Retina (tissue), 1 donor: Measurements from ENCODE around the gene POU2AF1.
A peak's percentile ranks its signal among the peaks of the same experiment; 100 is the strongest.

Experiments
- DNase-seq: peaks from one replicate; pipeline ENCODE4 v3.0.0-alpha.2; 2016

POU2AF1 gene, protein sequence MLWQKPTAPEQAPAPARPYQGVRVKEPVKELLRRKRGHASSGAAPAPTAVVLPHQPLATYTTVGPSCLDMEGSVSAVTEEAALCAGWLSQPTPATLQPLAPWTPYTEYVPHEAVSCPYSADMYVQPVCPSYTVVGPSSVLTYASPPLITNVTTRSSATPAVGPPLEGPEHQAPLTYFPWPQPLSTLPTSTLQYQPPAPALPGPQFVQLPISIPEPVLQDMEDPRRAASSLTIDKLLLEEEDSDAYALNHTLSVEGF

DNA sequence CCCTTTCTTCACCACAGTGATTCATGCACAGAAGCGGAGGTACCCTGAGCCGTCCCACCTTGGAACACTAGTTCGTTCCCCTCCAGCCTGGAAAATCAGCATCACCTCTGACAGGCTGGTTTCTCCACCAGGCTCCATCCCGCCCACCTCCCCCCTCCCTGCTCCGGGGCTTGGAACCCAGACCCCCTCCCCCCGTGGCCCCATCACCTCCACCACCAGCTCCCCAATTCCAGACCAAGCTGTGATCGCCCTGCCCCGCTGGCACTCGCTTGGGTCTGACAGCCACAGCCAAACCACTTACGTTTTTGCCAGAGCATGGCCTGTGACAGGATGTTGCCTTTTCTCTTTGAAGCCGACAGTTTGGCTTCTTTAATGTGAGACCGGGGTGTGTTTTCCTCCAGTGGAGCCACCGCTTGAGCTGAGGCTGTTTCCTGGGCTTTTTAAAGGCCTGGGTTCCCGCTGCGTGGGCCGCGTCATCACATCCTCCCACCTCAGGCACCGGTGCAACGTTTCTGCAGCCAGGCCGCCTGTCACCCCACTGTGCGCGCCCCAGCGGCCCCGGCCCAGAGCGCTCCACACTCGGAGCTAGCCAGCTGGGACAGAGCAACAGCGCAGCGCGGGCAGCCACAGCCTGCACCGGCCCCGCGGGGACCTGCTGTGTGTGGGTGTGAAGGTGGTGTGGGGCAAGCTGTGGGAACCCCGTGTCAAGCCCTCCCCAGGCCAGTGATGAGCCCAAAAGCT is at the start of gene POU2AF1:
Gene POU2AF1 (minus strand): TSS at position 415 of the 741 bp plus-strand sequence. CDS start 98 bp downstream, at position 317.
- DNase-seq: peak; percentile 22

DNA sequence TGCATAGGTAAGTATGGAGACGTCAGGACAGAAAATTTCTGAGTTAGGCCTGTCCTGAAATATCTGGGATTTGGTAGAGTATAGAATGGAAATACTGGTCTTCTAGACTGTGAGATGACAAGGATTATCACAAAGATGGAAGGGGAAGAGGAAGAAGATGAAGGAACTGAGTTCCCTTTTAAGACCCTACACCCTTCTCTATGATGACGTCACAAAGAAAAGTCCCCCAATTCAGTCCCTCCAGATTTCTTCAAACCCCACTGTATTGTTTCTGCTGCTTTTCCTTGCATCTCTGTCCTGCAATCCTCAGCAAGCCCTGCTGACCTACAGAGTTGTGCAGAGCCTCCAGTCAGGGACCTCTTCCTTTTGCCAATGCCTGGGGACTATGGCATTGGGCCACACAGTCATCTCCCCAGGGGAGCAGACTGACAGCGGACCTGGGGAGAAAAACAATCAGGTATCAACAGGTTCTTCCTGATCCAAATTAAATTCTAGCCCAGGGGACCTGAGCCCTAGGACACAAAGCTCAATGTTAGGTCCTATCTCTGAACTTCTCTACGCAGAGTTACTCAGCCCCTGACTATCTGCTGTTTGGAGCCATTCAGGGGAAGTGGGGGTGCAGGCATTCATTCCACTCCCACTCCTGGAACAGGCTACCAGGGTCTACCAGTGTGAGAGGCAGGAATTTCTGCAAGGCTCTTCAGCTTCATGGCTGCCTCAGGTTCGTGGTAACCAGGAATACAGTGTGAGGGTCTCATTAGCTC is 49.2 kb upstream of the POU2AF1 start:
- DNase-seq: no peak

DNA sequence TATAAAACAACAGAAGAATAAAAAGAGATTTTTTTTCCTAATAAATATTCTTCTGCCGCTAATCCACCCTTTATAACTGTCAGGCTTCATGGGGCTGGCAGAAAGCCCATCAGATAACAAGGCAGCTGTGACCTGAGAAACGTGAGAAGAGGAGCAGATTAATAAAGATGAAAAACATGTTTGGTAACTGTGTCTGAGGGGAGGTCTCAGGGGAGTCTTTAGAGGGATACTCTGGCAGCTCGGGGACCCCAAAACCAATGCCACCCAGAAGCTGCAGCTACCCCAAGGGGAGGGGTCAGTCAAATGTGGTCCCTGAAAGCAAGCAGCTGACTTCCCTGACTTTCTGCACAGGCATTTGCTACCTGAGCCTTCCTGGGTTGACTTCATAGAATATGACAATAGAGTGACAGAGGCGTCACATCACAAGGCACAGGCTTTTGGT is 48.4 kb upstream of the POU2AF1 start:
- no peak for DNase-seq

DNA sequence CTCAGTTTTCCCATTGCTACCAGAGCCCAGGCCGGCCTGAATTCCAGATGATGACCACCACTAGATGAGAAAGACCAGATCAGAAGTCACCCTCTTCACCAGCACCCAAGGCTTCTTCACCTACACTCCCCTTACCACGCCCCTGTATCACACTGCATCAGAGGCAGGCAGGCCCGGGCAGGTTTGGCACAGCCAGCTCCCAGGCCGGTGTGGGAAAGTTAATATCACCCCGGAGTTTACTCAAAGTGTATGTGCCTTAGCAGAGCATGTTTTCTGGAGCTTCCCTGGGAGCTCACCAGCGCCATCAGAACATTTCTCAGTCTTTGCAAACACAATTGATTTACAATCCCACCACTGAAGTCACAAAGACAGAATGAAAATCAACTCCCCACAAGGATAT is 47.5 kb upstream of the POU2AF1 start:
- no peak for DNase-seq

DNA sequence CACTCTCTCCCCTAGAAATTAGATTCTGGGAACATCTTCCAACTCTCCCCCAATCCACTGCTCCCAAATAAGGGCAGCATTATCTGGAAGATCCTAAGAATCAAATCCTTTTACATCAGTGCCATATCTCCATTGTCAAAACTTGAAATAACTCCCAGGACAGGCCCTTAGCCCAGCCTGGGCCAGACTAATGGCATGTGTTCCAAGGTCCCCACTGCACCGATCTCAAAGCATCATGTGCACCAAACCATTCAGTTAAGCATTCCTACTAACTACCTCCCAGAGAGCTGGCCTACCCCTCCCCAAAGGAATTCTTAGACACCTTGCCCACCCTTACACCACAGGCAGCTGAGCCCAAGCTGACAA is 44.2 kb upstream of the POU2AF1 start:
- no peak for DNase-seq

DNA sequence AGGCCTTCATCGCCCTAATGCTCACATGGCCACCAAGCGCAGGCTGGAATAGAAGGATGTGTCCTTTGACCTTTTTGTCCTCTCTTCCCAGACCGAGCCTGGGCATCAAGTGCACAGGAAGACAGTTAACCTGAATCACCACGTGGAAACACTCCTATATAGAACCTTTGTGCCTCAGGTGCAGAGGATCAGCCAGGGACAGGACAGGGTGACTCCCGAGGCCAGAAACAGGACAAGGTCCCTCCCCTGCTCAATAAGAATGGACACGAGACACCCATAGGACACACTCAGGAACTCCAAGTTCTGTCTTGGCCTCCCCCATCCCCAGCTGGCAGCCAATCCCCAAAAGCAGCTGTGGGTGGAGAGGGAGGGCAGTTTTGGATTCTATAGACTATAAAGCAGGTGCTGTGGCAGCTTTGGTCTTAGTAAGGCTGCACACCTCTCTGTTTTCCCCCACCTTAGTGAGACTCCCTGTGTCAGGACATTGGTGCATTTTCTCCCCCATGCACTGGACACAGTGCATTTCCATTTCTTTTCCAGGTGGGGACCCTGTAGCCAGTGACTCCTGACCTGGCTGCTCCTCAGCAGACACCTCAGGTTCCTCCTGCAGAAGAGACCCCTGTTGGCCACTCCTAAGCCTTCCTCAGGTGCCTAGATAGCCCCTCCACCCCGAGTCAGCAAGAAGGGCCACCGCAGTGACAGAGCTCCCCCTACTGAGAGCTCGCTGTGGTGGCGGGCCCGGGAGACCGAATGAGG is 43.6 kb upstream of the POU2AF1 start:
- peak; percentile 40 for DNase-seq

DNA sequence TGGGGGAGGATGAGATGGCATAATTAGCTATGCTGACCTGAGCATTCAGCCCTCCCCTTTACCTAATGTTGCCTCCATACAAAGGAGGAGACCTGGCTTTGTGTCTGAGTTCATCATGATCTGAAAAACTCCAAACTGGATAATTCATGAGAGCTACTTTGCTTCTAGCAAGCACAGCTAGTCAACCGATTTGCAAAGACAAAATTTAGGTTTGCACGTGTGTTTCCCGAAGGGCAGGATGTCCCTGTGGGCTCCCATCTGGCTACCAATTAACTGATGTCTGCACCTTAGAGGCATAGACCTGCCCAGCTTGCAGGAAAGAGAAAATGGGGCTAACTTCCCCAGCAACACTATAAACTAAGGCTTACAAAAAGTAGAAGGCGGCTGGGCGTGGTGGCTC is 42.2 kb upstream of the POU2AF1 start:
- no peak for DNase-seq

DNA sequence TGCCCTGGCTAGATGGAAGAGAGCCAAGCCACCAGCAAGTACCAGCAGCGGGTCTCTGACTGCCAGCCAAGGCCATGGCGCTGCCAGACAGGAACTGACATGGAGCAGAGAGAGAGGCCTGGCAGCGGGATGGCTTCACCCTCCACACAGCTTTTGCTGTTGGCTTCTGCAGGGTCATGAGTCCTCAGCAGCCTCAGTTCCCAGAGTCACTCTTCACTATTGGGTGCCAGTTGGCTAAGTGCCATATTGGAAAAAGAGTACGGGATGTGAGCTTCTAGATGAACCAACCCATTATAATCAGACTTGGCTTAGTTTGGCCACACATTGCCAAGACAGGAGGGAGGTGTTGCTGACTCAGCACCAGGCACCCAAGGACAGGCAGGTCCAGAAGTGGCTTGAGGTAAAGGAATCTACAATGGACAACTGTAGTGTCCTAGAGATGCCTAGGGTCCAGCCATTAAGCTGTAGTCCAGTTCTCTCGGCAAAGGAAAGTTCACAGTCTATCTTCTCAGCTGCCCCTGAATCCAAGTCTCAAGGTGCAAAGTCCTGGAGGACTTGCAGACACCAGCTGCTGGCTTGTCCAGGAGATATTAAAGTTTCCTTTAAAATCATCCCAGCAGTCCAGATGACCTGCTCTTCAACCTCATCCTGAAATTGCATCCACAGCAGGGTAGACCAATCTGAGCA is 40.7 kb upstream of the POU2AF1 start:
- no peak for DNase-seq

DNA sequence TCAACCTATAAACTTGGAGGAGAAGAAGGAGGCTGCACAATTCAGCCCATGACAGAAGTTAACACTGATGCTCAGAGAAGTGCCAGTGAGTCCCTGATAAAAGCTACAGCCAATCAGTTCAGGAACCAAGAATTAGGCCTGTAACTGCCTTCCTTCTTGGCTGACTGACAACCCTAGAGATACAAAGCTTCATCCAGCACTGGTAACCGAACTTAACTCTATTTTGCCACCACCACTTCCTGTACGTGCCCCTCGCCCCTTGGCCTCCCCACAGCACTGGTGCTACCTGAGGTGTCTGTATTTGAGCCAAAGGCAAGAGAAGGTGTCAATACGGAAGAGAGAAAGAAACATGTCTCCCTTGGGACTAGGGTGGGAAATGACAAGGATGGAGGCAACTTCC is 40.1 kb upstream of the POU2AF1 start:
- DNase-seq: no peak

DNA sequence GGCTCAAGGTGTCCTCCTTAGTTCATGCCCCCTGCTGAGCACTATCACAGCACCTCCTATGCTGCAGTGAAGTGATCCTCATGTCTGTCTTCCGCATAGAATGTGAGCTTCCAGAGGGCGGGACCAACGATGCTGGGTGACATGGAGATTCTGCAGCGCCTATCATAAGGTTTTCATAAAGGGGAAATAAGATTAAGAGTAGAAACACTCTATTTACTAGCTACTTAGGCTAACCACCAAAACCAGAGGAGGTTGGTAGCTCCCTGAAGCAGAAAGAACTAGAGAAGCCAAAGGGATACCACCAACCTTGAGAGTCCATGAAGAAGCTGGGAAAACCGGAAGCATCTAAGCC is 39.3 kb upstream of the POU2AF1 start:
- no peak for DNase-seq

DNA sequence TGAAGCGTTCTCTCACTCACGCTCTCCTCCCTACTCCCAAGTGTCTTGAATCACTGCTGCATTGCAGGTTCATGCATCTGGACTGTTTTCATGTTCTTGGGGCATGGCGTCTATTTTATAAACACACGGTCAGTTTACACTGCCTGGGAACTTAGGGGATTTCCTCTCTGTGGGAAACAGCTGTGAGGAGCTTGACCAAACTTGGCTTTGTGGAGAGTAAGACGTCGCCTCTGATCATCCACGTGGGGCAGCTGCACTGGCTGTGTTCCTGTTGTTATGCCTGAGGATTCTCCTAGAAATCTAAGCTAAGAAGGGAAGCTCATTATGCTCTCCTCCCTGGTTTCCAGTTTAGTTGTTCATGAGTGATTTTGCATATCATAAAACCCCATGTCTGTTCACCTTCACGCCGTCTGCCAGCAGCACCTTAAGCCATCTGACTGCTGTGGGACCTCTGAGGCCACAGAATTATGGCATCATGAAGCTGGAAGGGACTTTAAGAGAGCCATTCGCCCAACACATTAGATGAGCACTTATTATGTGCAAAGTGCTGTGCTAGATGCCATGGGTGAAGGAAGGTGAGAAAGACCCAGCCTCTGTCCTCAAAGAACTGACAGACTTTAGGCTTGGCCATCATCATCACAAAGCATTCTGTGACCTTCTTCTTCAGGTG is 38.8 kb upstream of the POU2AF1 start:
- DNase-seq: no peak

DNA sequence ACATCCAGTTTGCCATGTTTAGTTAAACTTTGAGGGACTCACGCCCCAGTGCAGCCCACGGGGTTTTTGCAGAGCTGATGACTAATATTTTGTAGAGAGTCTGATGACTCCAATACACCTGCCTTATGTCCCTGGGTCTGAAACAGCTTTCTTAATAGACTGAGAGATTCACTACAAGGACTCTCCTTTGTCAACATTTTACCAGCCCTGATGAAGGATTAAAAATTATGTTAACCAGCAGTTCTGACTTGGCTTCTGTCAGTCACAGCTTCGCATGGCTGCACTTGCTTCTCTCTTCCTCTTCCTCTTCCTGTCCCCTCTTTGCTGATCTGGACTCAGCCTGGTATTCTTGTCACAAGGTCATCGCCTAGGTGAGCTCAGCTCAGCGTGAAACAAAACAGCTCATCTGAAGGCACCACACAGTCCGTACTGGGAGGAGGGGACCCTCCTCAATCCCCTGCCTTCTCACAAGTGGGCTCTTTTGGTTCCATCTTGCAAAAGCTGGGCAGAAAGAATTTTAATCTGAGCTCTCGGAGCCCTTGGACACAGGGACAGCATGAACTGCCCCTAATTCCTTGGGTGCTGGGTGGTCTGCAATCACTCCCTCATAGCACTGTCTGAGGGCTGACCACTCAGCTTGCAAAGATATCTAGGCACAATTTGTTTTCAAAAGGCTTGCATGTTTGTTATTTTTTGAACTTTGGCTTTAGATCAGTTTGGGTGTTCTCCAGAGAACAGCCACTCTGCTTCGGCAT is 38.1 kb upstream of the POU2AF1 start:
- no peak for DNase-seq

DNA sequence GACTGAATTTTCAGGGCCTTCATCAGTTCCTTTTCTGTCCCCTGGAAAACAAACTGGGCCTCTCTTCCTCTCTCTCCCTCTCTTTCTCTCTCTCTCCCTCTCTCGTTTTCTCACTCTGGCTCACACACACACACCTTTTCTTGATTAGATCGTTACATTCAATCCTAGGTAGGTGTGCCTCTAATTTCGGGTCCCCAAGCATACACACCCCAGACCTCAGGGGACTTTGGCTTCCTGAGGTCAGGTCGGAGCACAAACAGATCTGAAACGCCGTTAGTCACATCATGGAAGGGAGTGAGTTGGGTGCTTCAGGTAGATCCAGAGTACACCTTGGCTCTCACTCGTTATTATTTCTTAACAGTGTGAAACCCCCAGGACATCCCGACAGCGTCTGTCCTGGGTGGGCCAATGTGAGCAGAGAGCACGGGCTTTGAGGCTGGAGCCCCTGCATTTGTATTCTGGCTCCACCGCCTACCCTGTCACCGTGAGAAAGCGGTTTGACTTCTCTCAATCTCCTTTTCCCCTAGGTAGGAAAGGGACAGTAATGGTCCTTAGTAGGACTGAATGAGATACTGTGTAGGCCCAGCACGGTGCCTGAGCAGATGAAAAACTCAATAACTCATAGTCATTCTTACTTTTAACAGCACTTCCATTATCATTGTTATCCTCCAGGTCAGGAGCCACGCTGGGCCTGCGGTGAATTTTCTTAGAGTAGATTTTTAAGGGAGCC is 37.3 kb upstream of the POU2AF1 start:
- DNase-seq: no peak

DNA sequence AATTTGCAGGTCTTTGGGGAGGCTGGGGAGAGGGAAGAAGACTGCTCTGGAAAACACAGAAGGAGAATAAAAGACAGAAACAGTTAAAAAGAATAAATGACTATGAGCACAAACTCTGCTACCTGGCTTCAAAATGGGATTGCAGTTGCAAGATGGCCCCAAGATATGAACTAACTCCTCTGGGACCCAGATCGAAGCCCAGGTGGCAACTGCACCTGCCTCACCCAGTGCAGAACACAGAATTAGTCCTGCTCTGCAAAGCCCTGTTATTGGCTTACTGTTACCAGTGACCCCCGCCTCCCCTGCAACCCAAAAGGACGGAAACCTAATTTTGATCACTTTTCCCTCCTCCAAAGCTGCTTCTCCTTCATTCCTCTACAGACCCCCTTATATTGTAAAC is 35.9 kb upstream of the POU2AF1 start:
- DNase-seq: no peak

DNA sequence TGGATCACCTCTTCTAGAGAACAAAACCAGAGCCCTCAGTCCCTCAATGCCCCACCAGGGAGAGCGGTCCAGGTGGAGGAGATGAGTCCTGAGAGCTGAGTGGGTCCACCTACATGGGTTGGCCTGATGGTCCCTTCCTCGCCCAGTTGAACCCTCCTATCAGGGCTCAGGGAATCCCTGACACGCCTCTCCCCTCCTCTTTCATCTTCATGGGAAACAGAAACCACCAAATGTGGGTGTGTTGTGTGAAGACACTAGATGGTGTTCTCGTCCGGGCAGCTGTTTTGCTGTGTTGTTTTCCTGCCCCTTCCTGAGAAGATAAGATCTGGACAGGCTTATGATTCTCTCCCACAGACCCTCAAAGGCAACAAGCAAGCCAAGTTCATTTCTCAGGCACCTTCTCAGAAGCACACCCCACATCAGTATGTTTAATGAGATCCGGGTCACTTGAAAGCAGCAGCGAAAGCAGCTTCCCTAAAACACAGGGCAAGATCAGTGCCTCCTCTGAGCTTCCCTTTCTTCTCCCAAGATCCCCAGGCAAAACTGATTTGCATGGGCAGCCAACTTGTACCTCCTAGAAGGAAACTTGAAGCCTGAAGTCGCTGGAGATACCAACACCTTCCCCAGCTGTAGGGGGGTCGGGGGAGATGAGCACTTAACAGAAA is 35.3 kb upstream of the POU2AF1 start:
- DNase-seq: no peak

DNA sequence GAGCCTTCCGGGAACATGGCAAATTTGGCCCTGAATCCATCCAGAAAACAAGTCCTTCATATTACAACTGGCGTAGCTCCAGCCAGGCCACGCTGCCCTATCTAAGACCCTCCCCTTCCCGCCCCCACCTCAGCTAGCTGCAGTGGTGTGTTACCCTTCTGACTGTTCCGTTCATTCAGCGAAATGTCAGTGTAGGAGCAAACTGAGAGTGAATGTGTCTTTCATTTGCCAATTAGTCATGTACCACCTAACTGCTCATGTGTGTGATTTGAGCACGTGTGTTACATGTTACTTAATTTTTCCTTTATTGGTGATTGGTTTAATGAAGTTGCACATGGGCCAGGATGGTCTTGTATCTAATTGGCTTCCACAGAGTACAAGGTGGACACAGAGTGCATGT is 34.8 kb upstream of the POU2AF1 start:
- DNase-seq: no peak

DNA sequence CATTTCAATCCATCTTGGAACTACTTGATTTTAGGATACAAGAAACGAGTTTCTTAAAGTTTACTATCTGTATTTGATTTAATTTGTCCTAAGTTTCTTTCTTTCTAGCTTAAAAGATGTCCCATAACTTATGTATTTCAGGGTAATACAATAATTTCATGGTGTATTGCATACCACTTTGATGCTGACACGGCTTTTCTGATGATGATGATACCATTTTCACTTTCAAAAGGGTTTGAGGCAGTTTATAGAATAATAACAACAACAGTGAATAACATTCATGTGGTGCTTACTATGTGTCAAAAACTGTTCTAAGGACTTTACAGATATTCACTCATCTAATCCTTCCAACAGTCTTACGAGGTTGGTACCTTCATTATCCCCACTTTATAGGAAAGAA is 33.2 kb upstream of the POU2AF1 start:
- DNase-seq: no peak

DNA sequence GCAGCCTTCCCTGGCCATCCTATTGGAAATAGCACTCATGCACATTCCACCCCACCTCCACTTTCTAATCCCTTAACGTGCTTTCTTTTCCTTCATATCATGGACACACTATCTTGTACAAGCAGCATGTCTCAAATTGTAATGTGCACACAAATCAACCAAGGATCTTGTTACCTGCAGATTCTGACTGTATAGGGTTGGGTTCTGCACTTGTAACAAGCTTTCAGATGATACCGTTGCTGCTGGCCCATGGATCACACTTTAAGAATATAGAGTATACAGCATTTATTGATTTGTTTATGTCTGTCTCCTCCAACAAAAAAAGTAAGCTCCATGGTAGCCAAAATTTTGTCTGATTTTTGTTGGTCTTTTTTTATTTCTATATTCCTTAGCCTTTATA is 32.4 kb upstream of the POU2AF1 start:
- DNase-seq: no peak

DNA sequence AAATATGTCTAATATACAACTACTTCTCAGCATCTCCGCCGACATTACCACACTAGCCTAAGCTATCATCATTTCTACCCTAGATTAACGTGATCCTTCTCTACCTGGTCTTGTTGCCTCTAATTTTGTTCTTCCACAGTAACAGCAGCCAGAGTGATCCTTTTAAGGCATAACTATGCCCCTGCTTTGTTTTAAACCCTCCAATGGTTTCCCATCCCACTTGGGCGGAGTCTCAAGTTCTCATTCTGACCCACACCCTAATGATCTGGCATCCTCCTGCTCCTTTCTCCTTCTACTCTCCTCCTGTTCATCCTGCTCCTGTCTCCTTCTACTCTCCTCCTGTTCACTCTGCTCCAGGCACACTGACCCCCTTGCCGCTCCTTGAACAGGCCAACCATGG is 31.9 kb upstream of the POU2AF1 start:
- DNase-seq: no peak

DNA sequence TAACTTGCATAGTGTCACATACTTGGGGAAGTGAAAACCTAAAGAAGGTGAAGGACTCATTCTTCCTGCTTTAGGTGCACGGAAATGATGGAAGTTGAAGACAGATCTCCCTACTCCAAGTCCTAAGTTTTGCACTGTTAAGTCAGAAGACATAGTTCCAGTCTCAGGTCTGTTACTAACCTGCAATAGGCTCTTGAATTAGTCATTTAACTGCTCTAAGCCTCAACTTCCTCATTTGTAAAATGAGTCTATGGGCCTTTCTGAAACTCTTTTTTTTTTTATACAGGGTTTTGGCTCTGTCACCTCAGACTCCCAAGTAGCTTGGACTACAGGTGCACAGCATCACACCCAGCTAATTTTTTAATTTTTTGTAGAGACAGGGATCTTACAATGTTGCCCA is 30.8 kb upstream of the POU2AF1 start:
- DNase-seq: no peak
